HK-2 (cell line): ENCODE results near the gene TMEM237.
"Not testable (repeated sequence)": the region's sequence is repeated elsewhere in the genome, so short reads cannot be mapped to it uniquely, and the experiment has no call there.

Source experiments
- DNase-seq: peaks from one replicate; pipeline ENCODE4 v3.0.0-alpha.2; 2018; ENCODE audit not compliant: unreplicated experiment

The TMEM237 gene, protein sequence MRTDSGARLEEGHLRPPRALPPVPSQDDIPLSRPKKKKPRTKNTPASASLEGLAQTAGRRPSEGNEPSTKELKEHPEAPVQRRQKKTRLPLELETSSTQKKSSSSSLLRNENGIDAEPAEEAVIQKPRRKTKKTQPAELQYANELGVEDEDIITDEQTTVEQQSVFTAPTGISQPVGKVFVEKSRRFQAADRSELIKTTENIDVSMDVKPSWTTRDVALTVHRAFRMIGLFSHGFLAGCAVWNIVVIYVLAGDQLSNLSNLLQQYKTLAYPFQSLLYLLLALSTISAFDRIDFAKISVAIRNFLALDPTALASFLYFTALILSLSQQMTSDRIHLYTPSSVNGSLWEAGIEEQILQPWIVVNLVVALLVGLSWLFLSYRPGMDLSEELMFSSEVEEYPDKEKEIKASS

DNA sequence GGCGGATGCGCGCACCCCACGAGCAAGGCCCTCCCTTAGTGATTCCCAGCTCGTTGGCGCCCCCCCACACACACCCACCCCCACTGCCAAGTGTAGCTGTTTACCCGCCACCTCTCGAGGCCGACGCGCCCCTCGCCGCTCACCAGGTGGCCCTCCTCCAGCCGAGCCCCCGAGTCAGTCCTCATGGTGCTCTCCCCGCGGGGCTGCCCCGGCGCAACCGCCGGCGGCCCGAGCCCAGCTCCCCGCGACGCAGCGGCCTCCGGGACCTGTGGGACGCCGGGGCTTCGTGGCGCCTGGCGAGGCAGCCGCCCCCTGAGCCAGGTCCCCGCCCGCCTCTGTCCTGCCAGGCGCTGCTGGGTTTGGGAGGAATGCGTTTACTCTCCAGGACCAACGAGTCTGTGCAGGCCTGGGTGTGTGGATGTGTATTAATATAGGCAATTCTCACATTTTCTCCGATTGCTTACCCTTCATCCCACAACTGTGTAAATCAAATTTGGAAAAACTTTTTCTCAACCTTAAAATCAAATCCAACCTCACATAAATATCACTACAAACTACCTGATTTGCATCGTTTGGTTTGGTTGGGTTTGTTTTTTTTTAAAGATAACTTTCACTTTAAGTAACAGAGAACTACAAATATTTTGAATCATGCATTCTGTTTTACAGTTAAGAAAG lies at the start of gene TMEM237:
TSS of gene TMEM237 (minus strand) at position 288 of the 675 bp plus-strand sequence. CDS start at position 185, 103 bp downstream.
- DNase-seq: peak; percentile 51

DNA sequence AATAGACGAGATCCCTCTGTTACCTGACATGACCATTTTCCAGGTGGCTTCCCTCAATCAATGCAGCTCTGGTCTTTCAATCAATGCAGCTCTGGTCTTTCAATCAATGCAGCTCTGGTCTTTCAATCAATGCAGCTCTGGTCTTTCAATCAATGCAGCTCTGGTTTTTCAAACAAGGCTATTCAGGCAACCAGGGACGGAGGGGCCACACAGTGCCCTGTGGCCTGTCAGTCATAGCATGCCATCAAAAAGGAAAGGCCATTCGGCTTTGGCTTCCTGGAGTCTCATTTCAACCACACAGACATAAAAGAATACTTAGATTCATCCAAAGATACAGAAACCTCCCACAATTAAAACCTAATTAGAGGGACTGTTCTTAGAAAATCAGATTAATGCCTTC lies 41.9 kb upstream of the TMEM237 start:
- no peak for DNase-seq

DNA sequence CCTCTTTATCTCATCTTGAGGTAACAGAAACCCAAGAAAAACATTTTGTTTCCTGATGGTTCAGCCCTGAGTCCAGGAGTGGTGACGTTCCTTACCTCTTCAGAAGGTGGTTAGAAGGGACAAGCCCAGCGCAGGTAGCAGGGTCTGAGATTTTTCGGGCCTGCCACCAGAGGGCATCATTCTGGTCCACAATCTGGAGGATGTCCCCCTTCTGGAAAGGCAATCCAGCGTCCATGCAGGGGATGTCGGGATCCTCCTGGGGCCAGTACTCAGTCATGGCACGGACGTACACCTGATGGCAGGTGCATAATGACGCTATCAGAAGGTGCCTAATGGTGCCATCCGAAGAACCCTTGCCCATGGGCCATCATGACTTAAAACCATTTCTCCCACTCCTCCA lies 37.4 kb upstream of the TMEM237 start:
- no peak for DNase-seq

DNA sequence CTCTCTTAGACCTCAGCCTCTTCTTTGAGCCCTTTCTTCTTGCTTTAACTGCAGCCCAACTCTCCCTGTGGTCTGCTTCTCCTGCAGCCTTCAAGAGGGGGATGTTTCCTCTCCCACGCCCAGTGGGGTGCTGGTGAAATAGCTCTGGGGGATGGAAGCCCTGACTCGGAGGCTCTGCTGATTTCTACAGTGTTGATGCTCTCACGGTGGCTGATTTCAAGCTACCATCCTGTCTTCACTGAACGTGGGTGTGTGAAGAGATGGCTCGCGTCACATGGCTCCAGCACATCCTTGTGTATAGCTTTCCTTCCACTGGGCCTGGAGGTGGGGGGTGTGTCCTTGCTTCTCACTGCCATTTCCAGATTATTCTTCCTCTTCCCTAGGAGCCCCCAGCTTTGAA lies 35.1 kb upstream of the TMEM237 start:
- no peak for DNase-seq

DNA sequence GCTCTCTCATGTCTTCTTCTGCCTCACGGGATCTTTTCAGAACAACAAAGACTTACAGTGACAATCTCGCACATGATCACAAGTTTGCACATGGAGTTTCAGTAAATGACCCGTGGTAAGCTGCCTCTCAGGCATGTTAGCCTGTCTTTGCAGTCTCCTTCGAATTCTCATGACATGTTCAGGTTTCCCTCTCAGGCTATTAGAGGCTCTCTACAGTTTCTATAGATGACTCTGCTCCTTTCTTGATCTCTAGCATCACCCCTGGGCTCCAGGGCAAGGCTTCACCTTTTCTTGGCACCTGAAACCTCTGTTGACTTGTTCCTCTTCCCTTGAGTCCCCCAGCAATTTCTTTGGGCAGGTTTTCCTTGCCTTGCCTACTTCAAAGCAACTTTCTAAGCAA lies 32.2 kb upstream of the TMEM237 start:
- DNase-seq: no peak

DNA sequence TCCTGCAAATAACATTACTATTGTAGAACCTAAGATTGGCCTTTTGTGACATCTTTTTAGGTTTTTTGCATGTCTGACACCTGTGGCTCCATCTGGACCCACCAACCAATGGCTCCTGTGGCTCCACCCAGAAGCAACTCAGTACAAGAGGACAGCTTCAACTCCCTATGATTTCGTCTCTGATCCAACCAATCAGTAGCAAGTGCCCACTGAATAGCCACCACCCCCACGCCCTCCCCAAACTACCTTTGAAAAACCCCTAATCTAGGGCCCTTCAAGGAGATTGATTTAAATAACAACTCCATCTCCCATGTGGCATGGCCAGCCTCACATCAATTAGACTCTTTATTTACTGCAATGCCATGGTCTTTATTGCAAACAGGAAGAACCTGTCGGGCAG lies 31.5 kb upstream of the TMEM237 start:
- DNase-seq: no peak

DNA sequence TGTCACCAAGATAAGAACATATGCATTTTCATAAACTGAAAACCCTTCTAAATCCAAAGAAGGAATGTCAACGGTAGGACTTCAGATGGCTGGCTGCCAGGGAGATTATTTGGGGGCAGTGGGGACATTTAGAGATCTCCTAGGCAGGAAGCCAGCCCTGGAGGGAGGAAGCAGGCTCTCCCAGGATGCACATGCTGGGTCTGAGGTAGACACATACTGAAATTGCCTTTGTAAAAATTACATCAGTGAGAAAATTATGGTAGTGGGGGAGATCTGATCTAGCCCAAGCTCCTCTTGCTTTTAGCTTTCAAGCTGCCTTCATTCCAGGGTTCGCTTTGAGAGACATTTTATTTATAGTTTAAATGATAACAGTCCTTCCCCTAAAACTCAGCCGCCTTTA lies 31.0 kb upstream of the TMEM237 start:
- no peak for DNase-seq

DNA sequence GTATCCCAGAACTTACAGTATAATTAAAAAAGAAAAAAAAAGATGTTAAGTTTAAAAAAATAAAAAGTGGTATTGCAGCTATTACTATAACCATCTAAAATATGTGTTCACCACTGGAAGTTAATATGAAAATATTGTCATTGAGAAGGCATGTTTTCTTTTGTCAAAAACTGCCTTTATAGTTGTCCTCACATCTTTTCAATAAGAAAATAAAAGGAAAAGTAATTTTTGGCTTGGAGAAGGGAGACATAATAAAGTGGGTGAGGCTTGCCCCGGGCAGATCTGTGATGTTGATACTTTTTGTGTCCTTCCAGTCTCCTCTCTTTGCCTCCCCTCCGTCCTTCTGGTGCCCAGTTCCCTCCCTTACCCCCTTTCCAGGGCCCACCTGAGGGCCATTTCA lies 30.2 kb upstream of the TMEM237 start:
- no peak for DNase-seq

DNA sequence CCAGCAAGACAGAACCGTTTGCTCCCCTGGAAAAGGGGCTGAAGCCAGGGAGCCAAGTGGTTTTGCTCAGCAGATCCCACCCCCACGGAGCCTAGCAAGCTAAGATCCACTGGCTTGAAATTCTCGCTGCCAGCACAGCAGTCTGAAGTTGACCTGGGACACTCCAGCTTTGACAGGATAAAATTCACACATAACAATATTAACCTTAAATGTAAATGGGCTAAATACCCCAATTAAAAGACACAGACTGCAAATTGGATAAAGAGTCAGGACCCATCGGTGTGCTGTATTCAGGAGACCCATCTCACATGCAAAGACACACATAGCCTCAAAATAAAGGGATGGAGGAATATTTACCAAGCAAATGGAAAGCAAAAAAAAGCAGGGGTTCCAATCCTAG lies 27.9 kb upstream of the TMEM237 start:
- DNase-seq: not testable (repeated sequence)

DNA sequence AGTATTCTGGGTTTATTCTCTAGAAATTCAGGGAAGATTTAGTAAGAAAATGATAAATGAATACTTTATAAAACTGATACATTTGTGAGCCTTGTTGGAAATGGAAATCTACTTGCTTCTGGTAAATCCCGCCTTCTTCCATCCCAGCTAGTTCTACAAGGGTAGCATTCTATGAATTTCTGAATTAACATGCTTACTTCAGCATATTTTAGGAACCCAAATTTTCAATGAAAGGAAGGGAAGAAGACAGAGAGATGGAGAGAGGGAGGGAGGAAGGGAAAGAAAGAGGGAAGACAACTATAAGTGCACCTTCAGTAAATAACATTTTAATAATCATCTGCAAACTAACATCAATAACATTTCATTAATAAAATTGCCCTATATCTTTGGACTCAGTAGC lies 26.6 kb upstream of the TMEM237 start:
- no peak for DNase-seq

DNA sequence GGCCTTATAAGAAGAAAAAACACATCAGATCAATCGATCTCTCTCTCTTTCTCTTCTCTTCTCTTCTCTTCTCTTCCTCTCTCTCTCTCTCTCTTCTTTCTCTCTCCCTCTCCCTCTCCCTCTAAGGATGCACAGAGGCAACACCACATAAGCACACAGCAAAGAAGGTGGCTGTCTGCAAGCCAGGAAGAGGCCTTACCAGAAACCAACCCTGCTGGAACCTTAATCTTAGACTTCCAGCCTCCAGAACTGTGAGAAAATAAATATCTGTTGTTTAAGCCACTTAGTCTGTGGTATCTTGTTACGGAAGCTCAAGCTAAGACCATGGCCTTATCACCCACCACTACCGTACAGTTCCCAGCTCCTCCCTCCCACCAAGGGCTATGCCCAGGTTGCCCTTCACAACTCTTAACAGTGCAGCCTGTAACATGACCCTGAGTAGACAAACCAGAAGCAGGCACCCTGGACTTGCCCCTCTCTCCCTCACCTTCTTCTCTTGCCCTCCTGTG lies 25.2 kb upstream of the TMEM237 start:
- DNase-seq: no peak

DNA sequence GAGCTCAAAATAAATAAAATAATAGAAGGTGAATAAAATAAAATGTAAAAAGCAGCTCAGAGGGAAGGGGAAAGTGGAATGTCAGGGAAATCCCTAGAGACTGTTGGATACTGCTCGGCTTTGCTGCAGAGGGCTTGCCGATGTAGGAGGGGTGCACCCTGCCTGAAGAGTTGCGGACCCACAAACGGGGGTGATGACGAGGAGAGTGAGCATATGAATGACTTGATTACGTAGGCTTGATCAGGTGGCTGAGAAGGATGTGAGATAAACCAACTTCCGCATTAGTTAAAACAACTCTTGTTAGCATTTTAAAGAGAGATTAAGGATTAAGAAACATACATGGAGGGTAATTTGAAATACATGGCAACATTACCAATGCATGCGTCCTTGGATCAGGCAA lies 21.0 kb upstream of the TMEM237 start:
- DNase-seq: no peak

DNA sequence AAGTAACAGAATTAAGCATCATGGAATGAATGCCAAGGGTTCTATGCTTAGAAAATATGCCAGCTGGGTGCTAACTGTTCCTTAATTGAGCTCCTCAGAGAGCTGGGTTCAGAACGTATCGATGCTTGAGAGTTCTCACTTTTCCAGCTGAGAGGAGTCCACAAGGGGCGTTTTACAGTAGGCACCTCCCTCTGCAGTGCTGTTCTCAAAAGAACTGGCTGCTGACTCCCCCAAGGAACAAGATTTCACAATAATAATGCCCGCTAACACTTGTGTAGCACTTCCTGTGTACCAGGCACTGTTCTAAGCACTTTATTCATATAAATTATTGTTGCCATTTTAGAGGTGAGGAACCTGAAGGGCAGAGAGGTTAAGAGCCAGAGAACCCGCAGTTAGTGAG lies 18.1 kb upstream of the TMEM237 start:
- no peak for DNase-seq

DNA sequence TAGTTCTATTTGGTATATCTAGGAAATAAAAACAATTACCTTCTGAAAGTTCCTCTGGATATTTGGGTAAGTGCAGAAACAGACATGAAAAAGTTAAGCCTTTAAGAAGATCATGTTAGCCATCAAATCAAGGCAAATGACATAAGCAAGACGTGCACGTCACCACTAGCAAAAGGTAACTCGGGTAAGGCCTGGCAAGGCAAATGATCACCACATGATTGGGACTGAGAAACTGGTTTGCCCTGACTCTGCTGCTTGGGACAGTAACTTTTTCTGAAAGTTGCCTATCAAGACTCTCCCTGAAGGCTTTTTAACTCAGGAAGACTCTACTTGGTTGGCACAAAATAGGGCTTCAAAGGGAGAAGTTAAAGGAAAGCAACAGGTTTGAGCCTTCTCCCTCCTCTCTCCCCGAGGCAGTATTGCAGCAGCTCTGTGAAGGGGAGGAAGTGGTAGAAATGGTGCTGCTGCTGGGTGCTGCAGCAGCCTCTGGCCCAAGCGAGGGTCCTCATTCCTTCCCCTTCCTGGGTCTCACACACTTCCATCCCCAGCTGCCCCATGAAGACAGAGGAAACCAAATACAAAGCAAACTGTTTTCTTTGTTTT lies 17.1 kb upstream of the TMEM237 start:
- DNase-seq: no peak

DNA sequence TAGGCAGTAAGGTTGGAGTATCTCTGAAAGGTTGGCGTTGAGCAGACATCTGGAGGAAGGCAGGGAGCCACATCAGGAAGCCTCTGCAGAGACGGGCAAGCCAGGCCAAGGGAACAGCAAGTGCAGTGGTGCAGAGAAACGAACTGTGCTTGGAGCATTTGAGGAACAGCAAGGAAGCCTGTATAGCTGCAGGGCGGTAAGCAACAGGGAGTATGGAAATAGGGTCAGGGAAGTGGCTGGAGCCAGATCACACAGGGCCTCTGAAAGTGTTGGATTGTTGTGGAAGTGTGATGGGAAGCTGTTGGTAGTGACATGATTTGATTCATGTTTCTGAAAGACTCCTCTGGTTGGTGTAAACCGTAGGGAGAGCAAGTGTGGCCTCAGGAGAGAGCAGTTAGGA lies 13.4 kb upstream of the TMEM237 start:
- no peak for DNase-seq

DNA sequence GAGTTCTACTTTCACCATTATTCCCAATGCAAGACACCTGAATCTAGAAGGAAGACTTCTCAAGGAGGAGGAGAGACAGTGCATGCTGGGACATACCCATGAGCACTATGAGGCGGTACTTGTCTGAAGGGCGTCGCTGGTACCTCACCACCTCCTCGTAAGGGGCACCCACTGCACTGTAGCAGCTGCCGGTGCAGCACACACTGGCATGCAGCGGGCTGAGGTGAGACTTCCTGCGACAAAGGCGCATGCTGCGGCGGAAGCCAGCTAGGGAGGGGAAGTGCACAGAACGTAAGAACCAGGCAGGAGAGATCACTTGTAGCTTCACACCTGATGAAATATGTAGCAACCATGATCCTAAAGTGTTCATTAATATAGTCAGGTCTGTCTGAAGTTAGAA lies 12.8 kb upstream of the TMEM237 start:
- DNase-seq: no peak

DNA sequence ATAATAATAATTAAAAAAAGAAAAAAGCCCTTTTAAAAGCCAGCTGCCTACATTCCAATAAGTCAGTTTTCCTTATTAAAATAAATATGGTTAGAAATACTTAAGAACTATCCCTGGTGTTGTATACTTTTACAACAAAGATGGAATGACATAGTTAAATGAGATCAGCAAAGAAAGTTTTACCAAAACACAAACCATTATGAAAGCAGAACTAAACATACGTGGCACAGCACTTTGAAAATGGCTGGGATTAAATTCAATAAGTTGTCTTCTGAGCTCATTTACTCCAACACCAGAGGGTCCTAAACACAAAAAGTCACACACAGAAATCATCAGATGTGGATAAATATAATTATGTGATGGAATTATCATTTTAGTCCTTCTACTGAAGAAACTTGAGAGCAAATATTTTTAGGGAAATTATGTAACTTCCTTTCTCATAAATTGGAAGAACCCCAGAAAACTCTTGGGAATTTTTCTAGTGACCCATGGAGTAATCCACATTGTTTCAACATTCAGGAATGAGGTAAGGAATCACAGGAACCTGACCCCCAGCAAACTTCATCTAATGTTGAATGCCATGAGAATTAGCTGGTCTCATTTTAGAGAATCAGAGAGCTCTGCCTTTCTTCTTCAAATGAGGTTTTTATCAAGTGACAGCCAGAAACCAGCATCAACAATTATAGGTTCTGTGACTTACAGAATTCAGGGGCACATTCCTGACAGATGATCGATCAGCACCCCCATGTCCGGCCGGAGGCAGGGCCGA lies 11.5 kb upstream of the TMEM237 start:
- no peak for DNase-seq

DNA sequence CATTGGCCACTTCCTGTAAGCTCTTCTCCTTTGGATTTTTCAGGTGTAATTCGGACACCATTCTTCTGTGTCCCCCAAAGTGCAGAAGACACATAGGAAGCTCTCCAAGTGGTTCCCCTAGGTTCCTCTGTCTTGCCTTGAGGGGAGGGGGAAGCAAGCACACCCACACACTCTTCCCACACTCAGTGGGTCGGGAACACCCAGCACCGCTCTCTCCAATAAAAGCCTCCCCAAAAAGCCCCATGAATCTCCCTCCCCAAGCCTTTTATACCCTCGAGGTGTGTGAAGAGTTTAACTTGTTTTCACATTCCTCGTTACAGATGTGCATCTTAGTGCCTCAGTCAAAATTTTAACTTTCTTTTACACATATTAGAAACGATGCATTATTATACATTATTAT lies 9.9 kb upstream of the TMEM237 start:
- no peak for DNase-seq

DNA sequence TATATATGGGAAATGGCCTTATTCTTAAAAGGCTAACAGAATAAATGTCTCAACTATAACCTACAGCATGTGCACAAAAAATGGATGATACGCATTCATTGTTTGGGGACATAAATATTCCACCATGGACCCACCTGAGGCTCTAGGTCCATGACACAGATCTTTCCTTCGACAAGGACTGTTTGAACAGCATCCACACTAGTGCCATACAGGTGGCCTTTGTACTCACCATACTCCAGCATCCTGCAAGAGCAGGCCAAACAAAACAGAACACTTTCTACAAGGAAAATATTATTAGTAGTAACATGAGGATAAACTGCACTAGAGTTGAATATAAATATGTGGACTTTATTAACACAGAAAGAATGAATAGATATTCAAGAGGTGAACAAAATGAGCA lies 6.1 kb upstream of the TMEM237 start:
- DNase-seq: no peak

DNA sequence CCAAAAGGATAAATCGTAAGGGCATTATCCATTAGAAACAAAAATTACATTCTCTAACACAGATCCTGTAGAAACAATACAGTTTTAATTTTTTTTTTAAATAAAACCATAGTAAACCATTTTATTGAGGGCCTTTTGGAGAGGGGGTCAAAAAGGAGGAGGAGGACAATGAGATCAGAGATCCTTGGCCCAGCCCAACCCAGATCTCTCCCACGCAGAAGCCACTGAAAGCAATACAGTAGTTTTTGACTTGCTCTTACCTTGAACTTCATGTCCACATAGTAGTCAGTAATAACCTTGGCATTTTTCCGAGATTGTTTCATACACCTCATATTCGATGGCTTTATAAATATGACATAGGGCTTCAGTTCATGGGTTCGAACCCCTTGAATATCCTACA lies 4.1 kb upstream of the TMEM237 start:
- DNase-seq: no peak

DNA sequence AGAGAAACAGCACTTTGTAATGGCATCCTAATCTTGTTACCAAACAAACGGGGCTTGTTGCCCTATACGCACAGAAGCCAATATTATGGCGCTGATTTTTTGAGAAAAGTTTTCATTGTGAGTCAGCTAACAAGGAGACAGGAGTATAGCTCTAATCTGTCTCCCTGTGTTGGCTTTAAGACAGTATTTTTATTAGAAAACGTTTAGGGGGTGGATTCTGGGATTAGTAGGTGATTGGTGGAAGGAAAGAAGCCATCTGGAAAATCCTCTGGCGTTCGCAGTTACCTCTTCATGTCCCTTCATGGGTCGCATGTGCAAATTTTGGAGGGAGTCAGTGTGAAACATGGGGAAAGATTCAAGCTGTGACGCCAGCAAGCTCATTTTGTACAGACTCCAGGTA lies 698 bp upstream of the TMEM237 start:
- DNase-seq: no peak

DNA sequence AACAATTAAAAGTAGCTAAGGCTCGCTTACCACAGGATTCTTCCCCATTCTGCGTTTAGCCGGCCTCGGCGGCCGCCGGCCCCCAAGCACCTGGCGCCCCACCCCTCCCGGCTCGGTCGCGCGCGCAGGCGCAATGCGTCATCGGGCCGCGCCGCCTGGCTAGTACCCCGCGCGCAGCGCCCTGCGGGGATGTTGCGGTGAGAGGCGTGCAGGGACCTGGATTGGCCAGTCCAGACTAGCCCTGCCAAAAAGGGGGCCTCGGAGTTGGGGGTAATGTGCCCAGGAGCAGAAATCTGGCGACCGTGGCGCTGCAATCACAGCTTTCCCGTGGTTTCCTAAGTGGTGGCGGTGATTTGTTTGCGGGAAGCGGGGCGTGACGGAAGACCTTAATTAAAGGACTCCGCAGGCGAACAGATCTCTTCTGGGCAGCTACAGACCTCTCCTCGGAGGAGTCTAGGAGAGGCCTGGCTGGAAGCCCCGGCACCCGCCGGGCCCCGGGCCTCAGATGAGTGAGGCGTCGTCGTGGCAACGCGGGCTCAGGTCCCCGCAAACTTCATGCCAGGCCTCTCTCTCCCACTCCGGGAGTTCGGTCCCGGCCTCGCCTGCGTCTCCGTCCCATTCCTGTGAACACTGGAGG lies 606 bp downstream of the TMEM237 start:
- peak; percentile 79 for DNase-seq
